ENCODE measurements around the gene TRHDE. TPM values are rescaled to one million over a fixed set of nuclear protein-coding genes. Genes with fewer than 3 reads are reported as not detected.

TRHDE gene
- total RNA-seq, 2 donors from 2014 or later = 3.1 to 4.1 TPM

DNA sequence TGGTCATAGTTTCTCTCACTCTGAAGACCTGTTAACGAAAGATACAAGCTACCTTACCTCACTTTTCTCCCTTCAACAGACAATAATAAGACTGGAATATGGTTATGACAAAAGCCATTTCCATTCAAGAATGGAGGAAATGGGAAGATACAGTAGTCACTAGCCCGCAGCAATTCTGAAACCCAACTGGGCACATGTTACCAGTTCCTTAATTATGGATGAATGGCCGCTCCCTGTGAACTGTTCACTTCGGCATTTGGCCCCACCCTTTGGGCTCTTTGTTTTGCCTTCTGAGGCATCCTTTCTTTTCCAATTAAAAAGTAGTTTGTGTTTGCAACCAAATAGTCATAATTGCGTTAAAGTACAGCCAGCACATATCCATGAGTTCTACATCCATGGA is 19.0 kb downstream of the TRHDE start:
- 93% methylated on average over 5 of the region's 5 CpGs for WGBS
- no peaks in the 10 kb centered on the region for H3K27me3 ChIP-seq (replicated peaks; ENCODE audit: insufficient read depth)
- H3K9me3 ChIP-seq = no peaks in the 10 kb centered on the region
- TF ChIP-seq POLR2AphosphoS5 (IDR thresholded peaks at IDR 0.05) (no peak), POLR2A (IDR thresholded peaks at IDR 0.05) (no peak)
- TF ChIP-seq, protein P1, sequence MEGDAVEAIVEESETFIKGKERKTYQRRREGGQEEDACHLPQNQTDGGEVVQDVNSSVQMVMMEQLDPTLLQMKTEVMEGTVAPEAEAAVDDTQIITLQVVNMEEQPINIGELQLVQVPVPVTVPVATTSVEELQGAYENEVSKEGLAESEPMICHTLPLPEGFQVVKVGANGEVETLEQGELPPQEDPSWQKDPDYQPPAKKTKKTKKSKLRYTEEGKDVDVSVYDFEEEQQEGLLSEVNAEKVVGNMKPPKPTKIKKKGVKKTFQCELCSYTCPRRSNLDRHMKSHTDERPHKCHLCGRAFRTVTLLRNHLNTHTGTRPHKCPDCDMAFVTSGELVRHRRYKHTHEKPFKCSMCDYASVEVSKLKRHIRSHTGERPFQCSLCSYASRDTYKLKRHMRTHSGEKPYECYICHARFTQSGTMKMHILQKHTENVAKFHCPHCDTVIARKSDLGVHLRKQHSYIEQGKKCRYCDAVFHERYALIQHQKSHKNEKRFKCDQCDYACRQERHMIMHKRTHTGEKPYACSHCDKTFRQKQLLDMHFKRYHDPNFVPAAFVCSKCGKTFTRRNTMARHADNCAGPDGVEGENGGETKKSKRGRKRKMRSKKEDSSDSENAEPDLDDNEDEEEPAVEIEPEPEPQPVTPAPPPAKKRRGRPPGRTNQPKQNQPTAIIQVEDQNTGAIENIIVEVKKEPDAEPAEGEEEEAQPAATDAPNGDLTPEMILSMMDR (IDR thresholded peaks at IDR 0.05) = no peak
- no peak for DNase-seq (ENCODE audit: low spot score)
- H3K36me3 ChIP-seq = no peaks in the 10 kb centered on the region
- no peak overlapping the region for H3K4me3 ChIP-seq
- H3K27ac ChIP-seq = no peak overlapping the region
- no peaks in the 10 kb centered on the region for H3K4me1 ChIP-seq (replicated peaks)
- intact Hi-C loops (cut with DNase I) = no loop called here

DNA sequence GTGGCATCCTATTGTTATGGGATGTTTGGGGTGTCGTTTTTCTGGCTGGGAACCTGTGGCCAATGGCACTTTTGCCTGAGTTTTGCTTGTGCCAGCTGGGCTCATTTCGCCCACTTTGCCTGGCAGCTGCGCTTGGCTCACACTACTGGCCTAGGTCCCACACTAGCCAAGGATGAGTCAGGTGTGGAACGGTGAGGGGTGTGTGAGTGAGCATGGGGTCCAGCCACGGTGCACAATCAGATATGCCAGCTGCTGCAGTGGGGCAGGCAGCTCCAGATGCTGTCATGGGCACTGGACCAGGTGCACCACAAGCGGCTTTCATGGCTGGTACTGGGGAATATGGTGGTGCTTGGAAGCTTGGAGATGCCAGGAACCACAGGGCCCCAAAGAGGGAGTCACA is 21.5 kb downstream of the TRHDE start:
- 88% methylated on average over 6 of the region's 6 CpGs for WGBS
- Histone ChIP-seq H3K4me1 (replicated peaks) (no peaks in the 10 kb centered on the region), H3K27ac (no peak overlapping the region), H3K36me3 (no peaks in the 10 kb centered on the region), H3K9me3 (no peaks in the 10 kb centered on the region), H3K4me3 (no peak overlapping the region), H3K27me3 (replicated peaks; ENCODE audit: insufficient read depth) (no peaks in the 10 kb centered on the region)
- TF ChIP-seq POLR2A (IDR thresholded peaks at IDR 0.05) (no peak), POLR2AphosphoS5 (IDR thresholded peaks at IDR 0.05) (no peak)
- TF ChIP-seq, protein P1 (IDR thresholded peaks at IDR 0.05) = no peak
- DNase-seq (ENCODE audit: low spot score) = no peak
- intact Hi-C loops (cut with DNase I) = no loop called here

DNA sequence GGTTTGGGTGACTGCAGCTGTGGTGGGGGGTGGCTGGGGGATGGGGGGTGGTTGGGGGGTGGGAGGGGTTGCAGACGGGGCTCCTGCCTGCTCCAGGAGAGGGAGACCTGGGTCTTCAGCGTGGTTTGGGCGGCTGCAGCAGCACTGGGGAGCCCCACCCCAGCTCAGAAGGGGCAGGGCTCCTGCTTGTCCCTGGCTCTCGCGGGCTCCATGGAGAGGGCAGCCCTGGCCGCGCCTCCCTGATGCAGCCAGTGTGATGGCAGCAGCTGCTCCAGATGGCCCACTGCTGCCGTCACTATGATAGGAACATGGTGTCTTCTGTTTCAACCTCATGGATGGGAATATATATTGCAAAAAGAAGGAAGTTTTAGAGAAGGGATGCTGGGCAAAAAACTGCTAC is 22.9 kb downstream of the TRHDE start:
- no peaks in the 10 kb centered on the region for H3K27me3 ChIP-seq (replicated peaks; ENCODE audit: insufficient read depth)
- TF ChIP-seq, protein P1 (IDR thresholded peaks at IDR 0.05) = no peak
- TF ChIP-seq POLR2AphosphoS5 (IDR thresholded peaks at IDR 0.05) = no peak
- no peak for TF ChIP-seq POLR2A (IDR thresholded peaks at IDR 0.05)
- no peak overlapping the region for H3K4me3 ChIP-seq
- no peaks in the 10 kb centered on the region for H3K9me3 ChIP-seq
- no peak overlapping the region for H3K27ac ChIP-seq
- no peaks in the 10 kb centered on the region for H3K36me3 ChIP-seq
- no peaks in the 10 kb centered on the region for H3K4me1 ChIP-seq (replicated peaks)
- 95% methylated on average over 8 of the region's 8 CpGs for WGBS
- intact Hi-C loops (cut with DNase I) = no loop called here
- no peak for DNase-seq (ENCODE audit: low spot score)

DNA sequence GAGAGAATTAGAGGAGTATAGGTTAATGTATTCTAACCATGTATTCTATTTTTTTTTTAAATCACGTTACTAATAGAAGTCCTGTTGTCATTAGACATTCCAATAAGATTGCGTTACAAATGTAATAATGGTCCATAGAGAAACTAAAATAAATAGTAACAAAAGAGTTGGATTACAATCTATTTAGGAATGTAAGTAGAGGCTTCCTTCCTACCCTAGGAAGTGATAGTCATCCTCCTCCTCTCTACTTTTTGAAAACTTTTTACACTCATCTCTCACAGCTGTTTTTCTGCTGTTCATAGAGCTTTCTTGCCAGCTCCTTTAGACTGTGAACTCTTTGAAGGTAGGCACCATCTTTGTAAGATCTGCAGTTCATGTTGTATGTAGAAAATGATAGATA is 23.6 kb downstream of the TRHDE start:
- Histone ChIP-seq H3K4me3 (no peak overlapping the region), H3K36me3 (no peaks in the 10 kb centered on the region), H3K4me1 (replicated peaks) (no peaks in the 10 kb centered on the region), H3K9me3 (no peaks in the 10 kb centered on the region), H3K27me3 (replicated peaks; ENCODE audit: insufficient read depth) (no peaks in the 10 kb centered on the region), H3K27ac (no peak overlapping the region)
- TF ChIP-seq, protein P1 (IDR thresholded peaks at IDR 0.05) = no peak
- no peak for TF ChIP-seq POLR2AphosphoS5 (IDR thresholded peaks at IDR 0.05)
- no peak for TF ChIP-seq POLR2A (IDR thresholded peaks at IDR 0.05)
- WGBS = 88% methylated on average over 2 of the region's 2 CpGs
- intact Hi-C loops (cut with DNase I) = no loop called here
- no peak for DNase-seq (ENCODE audit: low spot score)

DNA sequence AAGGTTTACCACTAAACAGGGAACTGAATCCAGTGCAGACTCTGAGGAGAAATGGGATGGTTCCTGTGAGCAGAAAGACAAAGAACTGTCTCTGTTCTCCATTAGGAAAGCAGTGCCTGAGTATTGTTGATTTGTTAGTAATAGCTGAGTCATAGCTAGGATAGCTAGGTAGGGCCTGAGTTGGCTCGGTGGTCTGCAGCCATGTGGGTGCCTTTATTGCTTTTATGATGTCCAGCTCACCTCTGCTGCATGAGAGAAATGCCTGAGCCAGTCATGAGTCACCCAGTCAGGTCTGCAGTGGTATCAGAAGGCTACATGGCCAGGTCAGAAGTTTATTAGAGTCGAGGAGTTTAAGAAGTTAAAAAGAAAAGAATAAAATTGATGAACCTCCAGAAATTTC is 24.2 kb downstream of the TRHDE start:
- no peak for DNase-seq (ENCODE audit: low spot score)
- Histone ChIP-seq H3K4me3 (no peak overlapping the region), H3K36me3 (no peaks in the 10 kb centered on the region), H3K27ac (no peak overlapping the region), H3K27me3 (replicated peaks; ENCODE audit: insufficient read depth) (no peaks in the 10 kb centered on the region), H3K9me3 (no peaks in the 10 kb centered on the region), H3K4me1 (replicated peaks) (no peaks in the 10 kb centered on the region)
- intact Hi-C loops (cut with DNase I) = no loop called here
- 60% methylated on average over 2 of the region's 2 CpGs for WGBS
- TF ChIP-seq, protein P1 (IDR thresholded peaks at IDR 0.05) = no peak
- TF ChIP-seq POLR2AphosphoS5 (IDR thresholded peaks at IDR 0.05) = no peak
- no peak for TF ChIP-seq POLR2A (IDR thresholded peaks at IDR 0.05)

Data from prostate gland (tissue), 2 donors.